HepG2 (cell line): Measurements from ENCODE around the gene ODAD4. TPM values are rescaled to one million over a fixed set of nuclear protein-coding genes. Genes with fewer than 3 reads are reported as not detected.

Experiments
- FOXO1 ChIP-seq: sonication (generic); formaldehyde crosslinking; IDR thresholded peaks from 2 replicates; pipeline ENCODE4 v1.4.0; 2020; ENCODE audit warnings: missing genetic modification reagents
- HMGXB3 ChIP-seq: sonication (generic); formaldehyde crosslinking; IDR thresholded peaks from 2 replicates; pipeline ENCODE4 v1.4.0; 2020; ENCODE audit warnings: missing genetic modification reagents, borderline replicate concordance
- IRF2 ChIP-seq: IDR thresholded peaks from 2 replicates; pipeline ENCODE4 v1.6.1; 2018; ENCODE audit warnings: missing genetic modification reagents, missing compliant biosample characterization
- ISX ChIP-seq: sonication (generic); formaldehyde crosslinking; conservative IDR thresholded peaks from 2 replicates; pipeline ENCODE4 v1.5.0; 2020; ENCODE audit warnings: missing genetic modification reagents
- MXD1 ChIP-seq: sonication (generic); formaldehyde crosslinking; IDR thresholded peaks from 2 replicates; pipeline ENCODE4 v1.4.0; 2020; ENCODE audit warnings: mild to moderate bottlenecking, missing genetic modification reagents
- TFDP1 ChIP-seq: IDR thresholded peaks from 2 replicates; pipeline ENCODE4 v1.6.1; 2016; ENCODE audit warnings: missing compliant biosample characterization, missing genetic modification reagents, borderline replicate concordance
- ZNF101 ChIP-seq: sonication (generic); formaldehyde crosslinking; IDR thresholded peaks from 2 replicates; pipeline ENCODE4 v1.4.0; 2020; ENCODE audit warnings: mild to moderate bottlenecking, low read depth, missing genetic modification reagents, borderline replicate concordance
- ZNF567 ChIP-seq: sonication (generic); formaldehyde crosslinking; IDR thresholded peaks from 2 replicates; pipeline ENCODE4 v1.8.1; 2023; ENCODE audit warnings: mild to moderate bottlenecking, missing genetic modification reagents, borderline replicate concordance
- ZNF646 ChIP-seq: sonication (generic); formaldehyde crosslinking; IDR thresholded peaks from 2 replicates; pipeline ENCODE4 v1.9.0; 2021; ENCODE audit warnings: mild to moderate bottlenecking, missing genetic modification reagents
- ZZZ3 ChIP-seq: sonication (generic); formaldehyde crosslinking; IDR thresholded peaks from 2 replicates; pipeline ENCODE4 v1.4.0; 2020; ENCODE audit warnings: missing genetic modification reagents, mild to moderate bottlenecking, borderline replicate concordance
- polyA plus RNA-seq, 8 experiments: library from polyadenylated mRNA; depleted of rRNA in 3 of 8; stranded (reverse) in 7 of 8; unstranded in 1 of 8; fragments of >200 nt; fragmentation: Illumina TruSeq in 4 of 8; extraction: Trizol in 4 of 8; gene quantifications; 2 replicates each; pipeline versions ENCODE4 v1.2.1 to v1.2.3, GENCODE V29; 2011 to 2016; ENCODE audit warnings: low read depth in 4 of 8, missing spikeins in 1 of 8, mixed read lengths in 1 of 8; ENCODE audit not compliant: insufficient read depth in 1 of 8
- total RNA-seq, 5 experiments: library from RNA; depleted of rRNA; stranded (reverse); fragments of >200 nt; fragmentation: Illumina TruSeq; extraction: Trizol; gene quantifications; 2 replicates each; pipeline ENCODE4 v1.2.3, GENCODE V29; 2016; ENCODE audit warnings: low read depth in 1 of 5

Gene ODAD4
- total and polyA plus RNA-seq, 2 of the 13 experiments (the other 11 are each of a cell fraction or from before 2014, with no cell fraction given), result 0.48 to 0.53 TPM

GRCh38 chr17:41918314-41919164 lies 11.9 kb upstream of the ODAD4 start, which contains the start of gene ACLY (continued):
- TF ChIP-seq TFDP1 (CRISPR knock-in tag) (no peak), IRF2 (CRISPR knock-in tag) (peak; percentile 32; the same call in 1 of the 2 replicates), ZZZ3 (CRISPR knock-in tag) (peak; percentile 77; the same call in 1 of the 2 replicates), FOXO1 (CRISPR knock-in tag) (peak; percentile 23; the same call in 1 of the 2 replicates), ZNF101 (CRISPR knock-in tag) (no peak), ISX (CRISPR knock-in tag) (0 out of 2 replicates have a peak, but pooled peaks have one; percentile 9), MXD1 (CRISPR knock-in tag) (peak; percentile 8; the same call in 1 of the 2 replicates), ZNF646 (CRISPR knock-in tag) (no peak), ZNF567 (CRISPR knock-in tag) (peak; percentile 28; the same call in 1 of the 2 replicates), HMGXB3 (CRISPR knock-in tag) (peak; percentile 99)
